GM10266 (cell line): ENCODE results near the gene HECW1.

Experiments
- DNase-seq: peaks from one replicate; pipeline ENCODE4 v3.0.0; 2012; ENCODE audit errors: extremely low spot score
- CTCF ChIP-seq: IDR thresholded peaks from 2 replicates; pipeline ENCODE4 v1.5.1; 2012; ENCODE audit warnings: mild to moderate bottlenecking, low read depth; ENCODE audit not compliant: control insufficient read depth, insufficient read depth; ENCODE audit errors: missing control alignments

The HECW1 gene

GRCh38 chr7:43463401-43463980 lies 351.0 kb downstream of the HECW1 start:
- TF ChIP-seq CTCF, result no peak
- no peak for DNase-seq

- no peak for TF ChIP-seq CTCF
- DNase-seq, result no peak
Observed at GRCh38 chr7:43465581-43466554, 353.4 kb downstream of the HECW1 start.

- no peak for DNase-seq
- no peak for TF ChIP-seq CTCF
Observed at GRCh38 chr7:43467406-43467805, 355.0 kb downstream of the HECW1 start.

GRCh38 chr7:43467846-43468245 lies 355.4 kb downstream of the HECW1 start:
- no peak for TF ChIP-seq CTCF
- DNase-seq, result no peak

- no peak for DNase-seq
- no peak for TF ChIP-seq CTCF
Observed at GRCh38 chr7:43469051-43469450, 356.6 kb downstream of the HECW1 start.

GRCh38 chr7:43470110-43470509 lies 357.7 kb downstream of the HECW1 start:
- no peak for TF ChIP-seq CTCF
- DNase-seq, result no peak

- DNase-seq, result no peak
Observed at GRCh38 chr7:43475983-43476382, 363.5 kb downstream of the HECW1 start.

More at GRCh38 chr7:43475983-43476382, 363.5 kb downstream of the HECW1 start:
- no peak for TF ChIP-seq CTCF
